Calu3 (cell line): Measurements from ENCODE around the gene PSMC4. TPM values are rescaled to one million over a fixed set of nuclear protein-coding genes. Genes with fewer than 3 reads are reported as not detected.

Source experiments
- BruUV-seq: library from RNA; stranded (reverse); fragments of 400-500 nt; replicated peaks from 2 replicates; lab custom pipeline; 2021; lab: Mats Ljungman, UMichigan
- CTCF ChIA-PET: fragments of 300-600 bp; sonication (Branson Sonifier 250); formaldehyde crosslinking; loops from one replicate; lab custom pipeline; 2022; ENCODE audit warnings: antibody characterized with exemption; lab: Charles Lee
- DNase-seq: peaks from one replicate; pipeline ENCODE4 v3.0.0; 2022
- H3K27ac Mint-ChIP-seq: one replicate; pipeline ENCODE4 v1.8.0; 2022; ENCODE audit warnings: mixed read lengths; ENCODE audit not compliant: unreplicated experiment
- H3K27me3 Mint-ChIP-seq: one replicate; pipeline ENCODE4 v1.8.0; 2022; ENCODE audit warnings: mixed read lengths; ENCODE audit not compliant: unreplicated experiment
- H3K36me3 Mint-ChIP-seq: one replicate; pipeline ENCODE4 v1.8.0; 2022; ENCODE audit warnings: mild to moderate bottlenecking, moderate library complexity, mixed read lengths; ENCODE audit not compliant: insufficient read depth, unreplicated experiment
- H3K4me1 Mint-ChIP-seq: one replicate; pipeline ENCODE4 v1.8.0; 2022; ENCODE audit warnings: mild to moderate bottlenecking, low read depth, mixed read lengths; ENCODE audit not compliant: unreplicated experiment
- H3K4me3 Mint-ChIP-seq: one replicate; pipeline ENCODE4 v1.8.0; 2022; ENCODE audit warnings: mild to moderate bottlenecking, low read depth, moderate library complexity, mixed read lengths; ENCODE audit not compliant: unreplicated experiment
- H3K9me3 Mint-ChIP-seq: one replicate; pipeline ENCODE4 v1.8.0; 2022; ENCODE audit warnings: low read depth, mixed read lengths; ENCODE audit not compliant: unreplicated experiment
- intact Hi-C: fragments of 100-400 bp; cut with micrococcal nuclease; formaldehyde crosslinking; loops from one replicate; pipeline ENCODE4 v1.10.0; 2022; ENCODE audit not compliant: unreplicated experiment
- total RNA-seq: library from RNA; stranded (reverse); gene quantifications from 2 replicates; pipeline ENCODE4 v1.2.3, GENCODE V29; 2022
- TF ChIP-seq, protein P1 (sequence below): fragments of 200-600 bp; IDR thresholded peaks from one replicate; pipeline ENCODE4 v1.8.0; 2022; ENCODE audit warnings: antibody characterized with exemption; ENCODE audit not compliant: unreplicated experiment

Gene PSMC4
- total RNA-seq, 1 experiment from 2014 or later, result 300 TPM

DNA sequence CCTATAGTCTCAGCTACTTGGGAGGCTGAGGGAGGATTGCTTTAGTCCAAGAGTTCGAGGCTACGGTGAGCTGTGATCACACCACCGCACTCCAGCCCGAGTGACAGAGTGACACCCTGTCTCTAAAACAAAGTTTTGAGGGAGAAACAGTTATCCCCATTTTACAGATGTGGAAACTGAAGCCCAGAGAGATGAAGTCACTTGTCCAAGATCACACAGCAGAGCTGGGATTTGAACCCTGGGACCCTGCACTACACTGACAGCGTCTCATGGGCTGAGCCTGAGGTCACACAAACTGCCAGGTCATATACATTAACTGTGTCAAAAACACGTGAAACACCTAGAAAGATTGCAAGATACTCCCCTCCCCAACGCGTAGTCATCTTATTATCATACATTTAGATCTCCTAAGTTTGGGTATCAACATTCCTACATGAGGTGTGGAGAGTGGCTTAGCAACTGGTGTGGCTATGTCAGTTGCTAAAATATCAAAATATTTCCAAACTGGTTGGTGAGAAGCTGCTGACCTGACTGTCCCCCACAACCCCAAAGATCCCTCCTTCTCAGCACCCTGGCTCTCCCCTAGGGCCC lies 44.7 kb upstream of the PSMC4 start:
- CTCF ChIA-PET, result interaction anchor here (1.2 kb wide), 1 partner anchor 10 kb away, joined by 4 read pairs; no protein-coding TSS in a partner anchor
- Mint-ChIP-seq H3K4me1 (no peaks in the 10 kb centered on the region), H3K9me3 (peaks cover 5% of the 10 kb centered on the region), H3K36me3 (no peaks in the 10 kb centered on the region), H3K4me3 (no peak overlapping the region), H3K27me3 (no peaks in the 10 kb centered on the region), H3K27ac (no peak overlapping the region)
- no peak for DNase-seq
- no TSS peak for BruUV-seq
- TF ChIP-seq, protein P1, sequence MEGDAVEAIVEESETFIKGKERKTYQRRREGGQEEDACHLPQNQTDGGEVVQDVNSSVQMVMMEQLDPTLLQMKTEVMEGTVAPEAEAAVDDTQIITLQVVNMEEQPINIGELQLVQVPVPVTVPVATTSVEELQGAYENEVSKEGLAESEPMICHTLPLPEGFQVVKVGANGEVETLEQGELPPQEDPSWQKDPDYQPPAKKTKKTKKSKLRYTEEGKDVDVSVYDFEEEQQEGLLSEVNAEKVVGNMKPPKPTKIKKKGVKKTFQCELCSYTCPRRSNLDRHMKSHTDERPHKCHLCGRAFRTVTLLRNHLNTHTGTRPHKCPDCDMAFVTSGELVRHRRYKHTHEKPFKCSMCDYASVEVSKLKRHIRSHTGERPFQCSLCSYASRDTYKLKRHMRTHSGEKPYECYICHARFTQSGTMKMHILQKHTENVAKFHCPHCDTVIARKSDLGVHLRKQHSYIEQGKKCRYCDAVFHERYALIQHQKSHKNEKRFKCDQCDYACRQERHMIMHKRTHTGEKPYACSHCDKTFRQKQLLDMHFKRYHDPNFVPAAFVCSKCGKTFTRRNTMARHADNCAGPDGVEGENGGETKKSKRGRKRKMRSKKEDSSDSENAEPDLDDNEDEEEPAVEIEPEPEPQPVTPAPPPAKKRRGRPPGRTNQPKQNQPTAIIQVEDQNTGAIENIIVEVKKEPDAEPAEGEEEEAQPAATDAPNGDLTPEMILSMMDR, result no peak
- intact Hi-C loops, result no loop called here

DNA sequence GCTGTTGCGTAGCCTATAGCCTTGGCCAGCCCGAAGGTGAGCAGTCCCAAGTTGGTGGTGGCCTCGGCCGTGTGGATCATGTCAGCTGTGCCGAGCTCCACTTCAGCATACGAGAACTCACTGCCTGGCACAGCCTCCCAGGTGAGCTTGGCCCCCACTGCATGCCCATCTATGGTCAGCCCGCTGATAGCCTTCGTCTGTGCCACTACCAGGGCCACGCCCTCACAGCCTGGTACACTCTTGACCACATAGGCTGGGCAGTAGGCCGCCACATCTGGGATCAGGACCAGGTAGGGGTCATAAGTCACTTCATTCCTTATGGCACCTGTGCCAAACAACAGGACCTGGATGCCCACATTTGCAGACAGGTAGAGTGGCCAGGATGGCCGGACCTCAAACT lies 43.9 kb upstream of the PSMC4 start:
- H3K27me3 Mint-ChIP-seq, result no peaks in the 10 kb centered on the region
- no peak overlapping the region for H3K27ac Mint-ChIP-seq
- H3K4me1 Mint-ChIP-seq, result no peaks in the 10 kb centered on the region
- DNase-seq, result no peak
- BruUV-seq, result no TSS peak
- peaks cover 7% of the 10 kb centered on the region for H3K9me3 Mint-ChIP-seq
- CTCF ChIA-PET, result no interaction called here
- no peaks in the 10 kb centered on the region for H3K36me3 Mint-ChIP-seq
- TF ChIP-seq, protein P1, result no peak
- no peak overlapping the region for H3K4me3 Mint-ChIP-seq
- intact Hi-C loops, result no loop called here

DNA sequence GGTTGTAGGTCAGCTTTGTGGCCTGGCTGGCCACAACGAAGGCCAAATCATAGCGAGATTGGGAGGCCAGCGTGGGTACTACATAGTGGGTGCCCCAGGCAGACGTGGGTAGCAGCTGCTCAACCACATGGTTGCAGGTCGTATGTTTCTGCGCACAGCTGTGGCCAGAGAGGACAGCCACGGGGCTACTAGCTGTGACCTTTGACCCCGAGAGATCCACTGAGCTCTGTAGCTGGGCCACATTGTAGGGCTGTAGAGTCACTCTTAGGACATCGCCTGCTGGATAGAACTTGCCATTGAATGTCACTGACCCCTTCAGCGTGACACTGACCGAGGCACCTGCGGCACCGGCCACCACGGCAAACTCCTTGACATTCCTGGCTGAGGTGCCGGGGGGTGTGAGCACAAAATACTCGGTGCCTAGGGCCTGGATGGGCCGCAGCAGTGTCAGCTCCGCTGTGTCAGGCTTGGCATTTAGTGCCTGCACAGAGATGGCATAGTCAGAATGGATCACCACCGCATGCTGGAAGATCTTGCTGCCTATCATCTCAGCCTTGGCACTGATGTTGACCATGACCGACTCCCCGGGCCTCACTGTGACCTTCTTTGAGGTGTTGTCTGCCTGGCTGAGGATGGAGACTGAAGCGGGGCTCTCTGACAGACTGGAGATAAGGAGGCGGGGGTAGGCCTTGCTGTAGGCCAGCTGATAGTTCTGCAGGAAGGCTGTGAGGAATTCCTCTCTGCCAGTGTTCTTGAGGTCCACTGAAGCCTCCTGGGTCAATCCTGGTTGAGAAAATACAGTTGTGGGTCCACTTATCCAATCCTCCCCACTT lies 43.2 kb upstream of the PSMC4 start:
- DNase-seq, result no peak
- no peaks in the 10 kb centered on the region for H3K36me3 Mint-ChIP-seq
- H3K4me1 Mint-ChIP-seq, result no peaks in the 10 kb centered on the region
- BruUV-seq, result no TSS peak
- CTCF ChIA-PET, result no interaction called here
- H3K27ac Mint-ChIP-seq, result no peak overlapping the region
- no peak overlapping the region for H3K4me3 Mint-ChIP-seq
- intact Hi-C loops, result no loop called here
- no peaks in the 10 kb centered on the region for H3K27me3 Mint-ChIP-seq
- TF ChIP-seq, protein P1, result no peak
- peaks cover 7% of the 10 kb centered on the region for H3K9me3 Mint-ChIP-seq

DNA sequence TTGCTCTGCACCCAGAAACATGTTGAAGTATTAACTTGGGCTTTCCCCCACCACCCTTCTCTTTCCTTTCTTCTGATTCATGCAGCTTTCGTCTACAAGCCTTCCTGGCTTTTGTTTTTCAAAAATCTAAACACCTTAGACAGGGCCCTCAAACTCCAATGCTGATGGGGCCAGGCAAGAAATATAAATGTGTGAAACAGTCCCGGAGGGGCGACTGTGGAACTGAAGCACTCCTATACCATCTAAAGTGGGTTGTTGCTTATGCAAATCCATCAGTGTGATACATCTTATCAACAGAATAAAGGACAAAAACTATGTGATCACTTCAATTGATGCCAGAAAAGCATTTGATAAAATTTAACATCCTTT lies 42.6 kb upstream of the PSMC4 start:
- H3K36me3 Mint-ChIP-seq, result no peaks in the 10 kb centered on the region
- H3K27me3 Mint-ChIP-seq, result no peaks in the 10 kb centered on the region
- H3K27ac Mint-ChIP-seq, result no peak overlapping the region
- CTCF ChIA-PET, result no interaction called here
- intact Hi-C loops, result no loop called here
- no peaks in the 10 kb centered on the region for H3K4me1 Mint-ChIP-seq
- no peak for DNase-seq
- no peak overlapping the region for H3K4me3 Mint-ChIP-seq
- TF ChIP-seq, protein P1, result no peak
- peaks cover 7% of the 10 kb centered on the region for H3K9me3 Mint-ChIP-seq
- no TSS peak for BruUV-seq
